ENCODE results near the gene TRIL. TPM values are rescaled to one million over a fixed set of nuclear protein-coding genes. Genes with fewer than 3 reads are reported as not detected.

TRIL gene
- polyA plus RNA-seq, 6 donors from 2014 or later = not detected

DNA sequence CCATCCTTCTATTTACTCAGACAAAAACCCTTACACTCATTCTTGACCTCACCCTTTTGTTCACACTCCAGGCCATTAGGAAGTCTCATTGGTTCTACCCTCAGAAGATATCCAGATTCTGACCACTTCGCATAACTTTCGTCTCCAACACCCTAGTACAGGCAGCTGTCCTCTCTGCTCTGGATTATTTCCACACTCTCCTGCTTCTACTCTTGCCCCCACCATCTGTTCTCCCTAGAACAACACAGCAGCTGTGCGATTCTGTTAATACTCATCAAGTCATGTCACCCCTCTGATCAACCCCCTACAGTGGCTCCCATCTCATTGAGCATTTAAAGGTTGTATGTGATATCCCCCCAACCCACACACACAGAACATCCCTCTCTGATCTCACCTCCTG lies 15.5 kb upstream of the TRIL start:
- H3K4me1 Mint-ChIP-seq = no peaks in the 10 kb centered on the region
- peaks cover 0 to 17% of the 10 kb centered on the region in 2 donors for H3K36me3 Mint-ChIP-seq
- H3K9me3 Mint-ChIP-seq = peaks cover 10 to 35% (median 27%) of the 10 kb centered on the region in 7 donors
- no peak overlapping the region for H3K27ac Mint-ChIP-seq
- DNase-seq (no peak), ATAC-seq (ENCODE audit: low read depth in 2 of 2) (no peak)
- no peak overlapping the region for H3K4me3 Mint-ChIP-seq
- H3K27me3 Mint-ChIP-seq = peaks cover 1 to 19% (median 6%) of the 10 kb centered on the region in 3 donors

DNA sequence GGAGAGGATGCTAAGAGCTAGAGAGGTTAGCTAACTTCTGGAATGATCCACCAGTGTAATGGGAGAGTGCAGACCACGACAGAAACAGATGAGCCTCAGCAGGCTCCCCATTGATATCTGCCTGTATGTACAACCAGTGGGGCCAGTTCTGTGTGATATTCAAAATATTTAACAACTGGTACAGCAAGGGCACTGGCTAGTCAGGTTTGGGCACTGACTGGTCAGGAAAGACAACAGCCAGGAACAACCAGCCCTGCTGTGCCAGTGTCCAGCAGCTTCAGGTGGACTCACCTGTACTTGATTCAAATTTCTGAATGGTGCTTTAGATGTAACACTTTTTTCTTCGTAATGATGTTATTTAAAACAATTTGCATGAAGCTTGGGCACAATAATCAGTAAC lies 5.9 kb upstream of the TRIL start:
- no peak overlapping the region for H3K4me3 Mint-ChIP-seq
- no peaks in the 10 kb centered on the region for H3K4me1 Mint-ChIP-seq
- DNase-seq = no peak
- H3K27me3 Mint-ChIP-seq = peaks cover 37 to 65% (median 59%) of the 10 kb centered on the region in 3 donors
- H3K9me3 Mint-ChIP-seq = no peaks in the 10 kb centered on the region
- no peak overlapping the region for H3K27ac Mint-ChIP-seq
- no peak for ATAC-seq (ENCODE audit: low read depth in 2 of 2)
- no peaks in the 10 kb centered on the region for H3K36me3 Mint-ChIP-seq

DNA sequence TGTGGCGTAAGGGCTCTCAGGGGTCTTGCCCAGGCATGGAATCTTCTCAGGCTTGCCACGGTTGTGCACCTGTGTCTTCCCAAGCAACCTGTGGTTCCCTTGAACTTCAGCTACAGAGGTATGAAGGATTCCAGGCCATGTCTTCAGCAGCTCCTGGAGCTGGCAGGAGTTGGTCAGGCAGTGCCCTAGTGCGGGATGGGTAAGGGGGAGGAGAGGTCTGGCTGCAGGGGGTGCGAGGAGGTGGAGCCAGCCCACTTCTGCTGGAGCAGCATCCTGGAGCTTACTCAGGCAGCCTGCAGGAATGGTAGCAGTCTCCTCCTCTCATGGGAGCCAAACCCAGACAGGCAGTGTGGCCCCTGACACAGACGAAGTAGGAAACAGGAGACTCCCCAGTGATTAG lies 3.8 kb upstream of the TRIL start:
- H3K36me3 Mint-ChIP-seq = no peaks in the 10 kb centered on the region
- peaks cover 56 to 65% (median 60%) of the 10 kb centered on the region in 3 donors for H3K27me3 Mint-ChIP-seq
- no peak for DNase-seq
- no peak overlapping the region for H3K4me3 Mint-ChIP-seq
- H3K9me3 Mint-ChIP-seq = no peaks in the 10 kb centered on the region
- no peak for ATAC-seq (ENCODE audit: low read depth in 2 of 2)
- H3K27ac Mint-ChIP-seq = no peak overlapping the region
- H3K4me1 Mint-ChIP-seq = peaks cover 0 to 8% (median 5%) of the 10 kb centered on the region in 3 donors

DNA sequence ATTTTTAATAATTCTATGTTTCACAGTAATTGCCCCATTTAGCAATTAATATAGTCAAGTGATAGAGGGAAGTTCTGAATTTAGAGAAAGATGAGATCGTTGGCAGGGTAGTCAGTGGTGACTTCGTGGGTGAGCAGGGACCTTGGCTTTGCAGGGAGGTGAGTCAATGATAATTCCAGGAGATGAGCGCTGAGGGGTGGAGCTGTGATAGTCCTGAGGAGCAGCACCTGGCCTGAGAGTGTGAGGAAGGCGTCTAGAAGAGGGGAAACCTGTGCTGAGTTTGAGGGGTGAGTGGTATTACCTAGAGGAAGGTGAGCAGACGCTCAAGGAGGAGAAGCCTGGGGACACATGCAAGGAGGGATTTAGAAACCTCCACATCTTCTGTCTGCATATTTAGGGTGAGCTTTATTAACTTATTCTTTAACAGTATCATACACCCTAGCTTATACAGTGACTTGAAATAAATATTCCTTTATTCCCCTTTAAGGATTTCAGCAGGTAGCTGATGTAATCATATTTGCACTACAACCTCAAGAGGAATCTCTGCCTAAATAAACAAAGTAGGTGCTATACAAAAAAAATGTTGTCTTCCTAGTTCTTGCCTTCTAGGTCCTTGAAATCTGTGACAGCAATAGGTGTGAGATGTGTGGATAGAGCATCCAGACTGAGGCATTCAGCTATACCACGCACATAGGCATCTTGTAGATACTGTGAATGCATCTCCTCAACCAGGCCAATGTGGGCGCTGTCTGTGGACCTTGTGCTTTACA lies 2.1 kb upstream of the TRIL start:
- H3K4me3 Mint-ChIP-seq = peak overlapping the region in 1 of 8 donors; percentile 8
- no peak for ATAC-seq (ENCODE audit: low read depth in 2 of 2)
- no peaks in the 10 kb centered on the region for H3K36me3 Mint-ChIP-seq
- peaks cover under 1 to 14% (median 12%) of the 10 kb centered on the region in 3 donors for H3K4me1 Mint-ChIP-seq
- H3K27me3 Mint-ChIP-seq = peaks cover 52 to 57% (median 53%) of the 10 kb centered on the region in 3 donors
- H3K9me3 Mint-ChIP-seq = no peaks in the 10 kb centered on the region
- DNase-seq = no peak
- no peak overlapping the region for H3K27ac Mint-ChIP-seq

GRCh38 chr7:28958980-28959347 lies 834 bp upstream of the TRIL start:
- H3K4me1 Mint-ChIP-seq = peaks cover 3 to 18% (median 17%) of the 10 kb centered on the region in 3 donors
- H3K36me3 Mint-ChIP-seq = no peaks in the 10 kb centered on the region
- no peaks in the 10 kb centered on the region for H3K9me3 Mint-ChIP-seq
- no peak overlapping the region for H3K27ac Mint-ChIP-seq
- no peak for DNase-seq
- H3K4me3 Mint-ChIP-seq = peak overlapping the region in 2 of 8 donors; percentile 16 to 22
- peaks cover 54 to 66% (median 60%) of the 10 kb centered on the region in 3 donors for H3K27me3 Mint-ChIP-seq
- no peak for ATAC-seq (ENCODE audit: low read depth in 2 of 2)

DNA sequence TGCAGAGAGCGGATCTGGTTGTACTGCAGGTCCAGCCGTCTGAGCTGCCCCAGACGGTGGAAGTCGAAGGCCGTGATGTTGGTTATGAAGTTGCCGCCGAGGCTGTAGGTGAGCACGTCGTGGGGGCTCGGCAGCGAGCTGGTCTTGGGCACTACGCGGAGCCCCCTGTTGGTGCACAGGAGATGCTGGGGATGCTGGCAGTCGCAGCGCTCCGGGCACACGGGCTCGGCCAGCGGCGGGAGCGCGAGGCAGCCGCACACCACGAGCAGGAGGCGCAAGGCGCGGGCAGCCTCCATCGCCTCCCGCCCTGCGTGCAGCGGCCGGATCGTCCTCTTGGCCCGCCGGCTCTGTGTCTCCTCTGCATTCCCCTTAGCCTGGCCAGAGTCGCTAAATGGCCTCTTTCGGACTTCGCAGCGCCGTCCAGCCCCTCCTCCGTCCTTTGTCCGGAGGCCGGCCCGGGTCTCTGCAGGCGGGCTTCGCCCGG lies 337 bp downstream of the TRIL start:
- Mint-ChIP-seq H3K4me3 (peak overlapping the region in 5 of 8 donors; percentile 23 to 84 (median 64)), H3K9me3 (no peaks in the 10 kb centered on the region), H3K27ac (no peak overlapping the region), H3K36me3 (no peaks in the 10 kb centered on the region), H3K4me1 (peaks cover 3 to 18% (median 17%) of the 10 kb centered on the region in 3 donors), H3K27me3 (peaks cover 57 to 75% (median 65%) of the 10 kb centered on the region in 3 donors)
- ATAC-seq (ENCODE audit: low read depth in 2 of 2) (no peak), DNase-seq (no peak)

- Mint-ChIP-seq H3K27me3 (peaks cover 62 to 78% (median 68%) of the 10 kb centered on the region in 3 donors), H3K36me3 (no peaks in the 10 kb centered on the region), H3K9me3 (no peaks in the 10 kb centered on the region), H3K27ac (no peak overlapping the region), H3K4me3 (peak overlapping the region in 7 of 8 donors; percentile 23 to 84 (median 61)), H3K4me1 (peaks cover 3 to 18% (median 17%) of the 10 kb centered on the region in 3 donors)
- ATAC-seq (ENCODE audit: low read depth in 2 of 2) (no peak), DNase-seq (no peak)
Measured at GRCh38 chr7:28957064-28957750, 923 bp downstream of the TRIL start.

GRCh38 chr7:28956608-28957063 lies 1.5 kb downstream of the TRIL start:
- ATAC-seq (ENCODE audit: low read depth in 2 of 2) (no peak), DNase-seq (no peak)
- no peaks in the 10 kb centered on the region for H3K9me3 Mint-ChIP-seq
- peak overlapping the region in 6 of 8 donors; percentile 9 to 61 (median 30) for H3K4me3 Mint-ChIP-seq
- no peaks in the 10 kb centered on the region for H3K36me3 Mint-ChIP-seq
- H3K27me3 Mint-ChIP-seq = peaks cover 64 to 76% (median 69%) of the 10 kb centered on the region in 3 donors
- no peak overlapping the region for H3K27ac Mint-ChIP-seq
- peaks cover 3 to 18% (median 17%) of the 10 kb centered on the region in 3 donors for H3K4me1 Mint-ChIP-seq

DNA sequence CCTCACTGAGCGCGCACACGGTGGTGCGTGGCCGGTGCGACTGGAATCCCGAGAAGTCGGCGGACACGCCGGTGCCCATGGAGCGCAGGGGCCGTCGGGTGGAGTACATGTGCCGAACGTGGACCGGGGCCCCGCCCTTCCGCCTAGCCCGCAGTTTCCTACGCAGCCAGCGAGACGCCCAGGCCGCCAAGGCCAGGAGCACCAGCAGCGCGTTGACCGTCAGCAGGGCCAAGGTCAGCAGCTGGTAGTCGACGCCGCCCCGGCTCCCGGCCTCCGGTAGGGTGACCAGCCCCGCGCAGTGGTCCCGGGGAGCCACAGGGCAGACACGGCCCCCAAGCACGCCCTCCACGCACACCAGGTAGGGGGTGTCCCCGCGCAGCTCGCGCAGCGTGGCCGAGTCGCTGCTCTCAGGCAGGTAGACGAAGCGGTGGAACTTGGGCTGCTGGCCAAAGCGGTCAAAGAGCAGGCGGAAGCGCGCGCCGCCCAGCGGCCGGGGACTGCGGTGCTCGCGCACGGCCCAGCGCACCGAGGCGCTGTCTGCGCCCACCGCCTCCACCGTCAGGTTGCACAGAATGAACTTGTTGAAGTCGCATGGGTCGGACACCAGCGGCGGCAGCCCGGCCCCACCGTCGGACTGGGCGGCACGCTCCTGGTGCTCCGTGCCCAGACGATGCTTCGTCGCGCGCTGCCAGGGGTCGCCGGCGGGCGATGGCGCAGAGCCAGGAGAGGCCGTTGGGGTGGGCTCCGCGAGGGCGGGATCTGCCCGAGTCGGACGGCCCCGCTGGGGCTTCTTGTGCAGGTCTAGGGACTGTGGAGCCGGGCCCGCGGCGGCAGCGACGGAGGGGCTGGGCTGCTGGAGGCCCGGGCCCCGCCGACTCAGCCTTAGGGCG lies 2.2 kb downstream of the TRIL start:
- H3K9me3 Mint-ChIP-seq = no peaks in the 10 kb centered on the region
- H3K27me3 Mint-ChIP-seq = peaks cover 68 to 75% (median 69%) of the 10 kb centered on the region in 3 donors
- H3K4me3 Mint-ChIP-seq = peak overlapping the region in 7 of 8 donors; percentile 37 to 79 (median 57)
- DNase-seq = no peak
- no peak overlapping the region for H3K27ac Mint-ChIP-seq
- peak; percentile 23 to 30 for ATAC-seq (ENCODE audit: low read depth in 2 of 2)
- H3K4me1 Mint-ChIP-seq = peaks cover 3 to 18% (median 17%) of the 10 kb centered on the region in 3 donors
- no peaks in the 10 kb centered on the region for H3K36me3 Mint-ChIP-seq

- H3K27me3 Mint-ChIP-seq = peaks cover 64 to 73% (median 67%) of the 10 kb centered on the region in 3 donors
- no peak for ATAC-seq (ENCODE audit: low read depth in 2 of 2)
- DNase-seq = no peak
- no peaks in the 10 kb centered on the region for H3K36me3 Mint-ChIP-seq
- no peaks in the 10 kb centered on the region for H3K9me3 Mint-ChIP-seq
- H3K27ac Mint-ChIP-seq = no peak overlapping the region
- peak overlapping the region; percentile 9 to 79 (median 52) for H3K4me3 Mint-ChIP-seq
- peaks cover 3 to 18% (median 17%) of the 10 kb centered on the region in 3 donors for H3K4me1 Mint-ChIP-seq
Measured at GRCh38 chr7:28955356-28955717, 2.8 kb downstream of the TRIL start.

GRCh38 chr7:28954946-28955345 lies 3.2 kb downstream of the TRIL start:
- no peak for ATAC-seq (ENCODE audit: low read depth in 2 of 2)
- H3K4me1 Mint-ChIP-seq = peaks cover 3 to 18% (median 17%) of the 10 kb centered on the region in 3 donors
- no peaks in the 10 kb centered on the region for H3K36me3 Mint-ChIP-seq
- no peak for DNase-seq
- peaks cover 60 to 72% (median 67%) of the 10 kb centered on the region in 3 donors for H3K27me3 Mint-ChIP-seq
- peak overlapping the region in 5 of 8 donors; percentile 9 to 79 (median 47) for H3K4me3 Mint-ChIP-seq
- no peak overlapping the region for H3K27ac Mint-ChIP-seq
- H3K9me3 Mint-ChIP-seq = no peaks in the 10 kb centered on the region

DNA sequence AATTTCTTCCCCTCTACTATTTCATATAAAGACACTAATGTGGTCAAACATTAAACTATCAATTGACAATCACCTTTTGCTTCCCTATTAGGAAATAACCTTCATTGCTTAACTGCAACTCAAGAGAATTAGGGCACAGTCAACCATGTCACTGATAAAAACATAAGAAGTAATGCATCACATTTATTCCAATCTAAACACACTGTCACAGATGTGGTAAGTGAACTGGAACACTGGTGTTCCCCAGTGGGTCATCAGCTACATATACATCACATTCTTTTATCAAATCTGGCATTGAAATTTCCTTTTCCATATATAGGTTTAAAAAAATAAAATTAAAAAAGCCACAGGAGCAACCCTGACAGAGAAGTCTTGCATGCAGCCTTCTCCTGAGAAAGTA lies 3.7 kb downstream of the TRIL start:
- Mint-ChIP-seq H3K4me3 (no peak overlapping the region), H3K4me1 (peaks cover 3 to 18% (median 17%) of the 10 kb centered on the region in 3 donors), H3K9me3 (no peaks in the 10 kb centered on the region), H3K27me3 (peaks cover 55 to 67% (median 67%) of the 10 kb centered on the region in 3 donors), H3K27ac (no peak overlapping the region), H3K36me3 (no peaks in the 10 kb centered on the region)
- no peak for ATAC-seq (ENCODE audit: low read depth in 2 of 2)
- DNase-seq = no peak

DNA sequence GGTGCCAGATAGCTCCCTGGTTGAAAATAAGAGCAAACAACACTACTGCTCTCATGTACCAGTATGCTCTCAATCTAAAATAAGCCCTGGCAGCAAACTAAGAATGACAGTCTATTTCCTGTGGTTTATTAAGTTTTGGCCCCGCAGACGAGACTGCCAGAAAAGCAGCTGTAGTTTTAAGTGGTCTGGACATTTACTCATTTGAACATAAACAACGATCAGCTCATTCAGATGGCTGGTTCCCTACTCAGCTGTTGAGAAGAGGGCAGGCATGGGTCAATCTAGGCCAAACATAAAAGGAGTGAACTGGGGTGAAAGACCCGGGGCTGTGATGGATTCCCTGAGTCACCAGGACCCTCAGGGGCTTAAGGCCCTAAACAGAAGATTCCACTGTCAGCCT lies 4.5 kb downstream of the TRIL start:
- no peak overlapping the region for H3K27ac Mint-ChIP-seq
- peaks cover 3 to 18% (median 17%) of the 10 kb centered on the region in 3 donors for H3K4me1 Mint-ChIP-seq
- no peaks in the 10 kb centered on the region for H3K9me3 Mint-ChIP-seq
- peaks cover 47 to 59% (median 59%) of the 10 kb centered on the region in 3 donors for H3K27me3 Mint-ChIP-seq
- no peak for DNase-seq
- H3K4me3 Mint-ChIP-seq = no peak overlapping the region
- no peak for ATAC-seq (ENCODE audit: low read depth in 2 of 2)
- no peaks in the 10 kb centered on the region for H3K36me3 Mint-ChIP-seq
